Kasumi-1 (cell line): ENCODE measurements around the gene NME7.
"Not testable (repeated sequence)": the region's sequence is repeated elsewhere in the genome, so short reads cannot be mapped to it uniquely, and the experiment has no call there.

Source experiments
- DNase-seq, 2 experiments: peaks; one replicate each; lab custom pipeline; 2025; lab: John Stamatoyannopoulos, UW

Gene NME7

GRCh38 chr1:169126335-169126734 lies 241.3 kb downstream of the NME7 start:
- DNase-seq, result no peak

GRCh38 chr1:169125597-169125996 lies 242.0 kb downstream of the NME7 start:
- not testable (repeated sequence) for DNase-seq

GRCh38 chr1:169124459-169124858 lies 243.1 kb downstream of the NME7 start:
- DNase-seq, result no peak

- DNase-seq, result no peak
Observed at GRCh38 chr1:169122976-169123375, 244.6 kb downstream of the NME7 start.

GRCh38 chr1:169121146-169121923 lies 246.3 kb downstream of the NME7 start:
- no peak for DNase-seq

- DNase-seq, result no peak
Observed at GRCh38 chr1:169120066-169120465, 247.5 kb downstream of the NME7 start.

- no peak for DNase-seq
Observed at GRCh38 chr1:169119405-169119804, 248.2 kb downstream of the NME7 start.

- DNase-seq, result no peak
Observed at GRCh38 chr1:169118227-169118626, 249.4 kb downstream of the NME7 start.

- DNase-seq, result no peak
Observed at GRCh38 chr1:169117599-169117998, 250.0 kb downstream of the NME7 start.

GRCh38 chr1:169117014-169117413 lies 250.6 kb downstream of the NME7 start:
- DNase-seq, result no peak

GRCh38 chr1:169115891-169116585 lies 251.6 kb downstream of the NME7 start:
- no peak for DNase-seq

- no peak for DNase-seq
Observed at GRCh38 chr1:169113613-169114119, 253.9 kb downstream of the NME7 start.

- DNase-seq, result no peak
Observed at GRCh38 chr1:169112241-169112640, 255.4 kb downstream of the NME7 start.

- no peak for DNase-seq
Observed at GRCh38 chr1:169111472-169111871, 256.1 kb downstream of the NME7 start.

GRCh38 chr1:169110689-169111447 lies 256.7 kb downstream of the NME7 start:
- no peak for DNase-seq

GRCh38 chr1:169110236-169110635 lies 257.4 kb downstream of the NME7 start:
- no peak for DNase-seq

GRCh38 chr1:169109561-169110134 lies 257.9 kb downstream of the NME7 start:
- no peak for DNase-seq

- DNase-seq, result peak in 1 of 2 experiments; percentile 31
Observed at GRCh38 chr1:169108863-169109560, 258.6 kb downstream of the NME7 start.

- no peak for DNase-seq
Observed at GRCh38 chr1:169108223-169108622, 259.4 kb downstream of the NME7 start.

GRCh38 chr1:169107603-169108208 lies 259.9 kb downstream of the NME7 start:
- no peak for DNase-seq
